ENCODE measurements around the gene MTUS2.

MTUS2 gene

DNA sequence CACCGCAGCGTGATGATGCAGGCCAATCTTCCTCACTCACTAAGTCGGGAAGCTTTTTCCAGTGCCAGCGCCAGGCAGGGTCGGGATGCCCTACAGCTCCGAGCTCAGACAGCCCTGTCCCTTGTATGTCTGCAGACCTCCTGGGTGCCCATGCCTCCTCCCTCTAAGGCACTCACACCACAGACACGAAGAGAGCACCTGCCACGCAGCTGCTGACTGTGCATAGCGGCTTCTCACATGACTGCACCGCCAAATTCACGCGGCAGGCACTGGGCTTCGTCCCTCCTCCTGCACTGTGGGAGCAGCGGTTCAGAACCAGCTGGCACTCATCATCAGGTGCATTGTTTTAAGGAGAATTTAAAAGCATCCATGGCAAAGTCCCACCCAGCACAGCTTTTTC is 687.2 kb downstream of the MTUS2 start:
- POLR2A ChIA-PET, result no interaction called here
- WGBS (ENCODE audit: insufficient coverage), result 86% methylated on average over 14 of the region's 14 CpGs
- CTCF ChIA-PET, result interaction anchor here (0.6 to 4.4 kb wide), 17 partner anchors 10 to 1343 kb away, joined by 3 to 41 read pairs (median 4); partner anchors contain the start of gene SLC7A1
- peak in 1 of 3 donors; percentile 3 for DNase-seq
- Histone ChIP-seq H3K9me3 (ENCODE audit: control extremely low read depth in 1 of 5, control insufficient read depth in 4 of 5, insufficient read depth in 2 of 5, low read depth in 1 of 5, low read length in 4 of 5) (no peaks in the 10 kb centered on the region), H3K36me3 (ENCODE audit: control insufficient read depth in 4 of 4, insufficient read depth in 4 of 4, low read length in 3 of 4) (peaks cover 2 to 23% (median 18%) of the 10 kb centered on the region in 4 experiments), H3K27me3 (replicated peaks in 2 of 5; ENCODE audit: control insufficient read depth in 4 of 5, insufficient read depth in 5 of 5, low read length in 4 of 5) (peaks cover 0 to 30% (median 6%) of the 10 kb centered on the region in 5 experiments), H3K27ac (ENCODE audit: insufficient read depth in 1 of 2, low read depth in 1 of 2, low read length in 2 of 2, poor library complexity in 1 of 2, severe bottlenecking in 2 of 2) (no peak overlapping the region), H3K4me3 (ENCODE audit: control insufficient read depth in 1 of 7, extremely low read depth in 1 of 7, insufficient read depth in 4 of 7, low read depth in 2 of 7, low read length in 6 of 7) (no peak overlapping the region), H3K4me1 (ENCODE audit: control extremely low read depth in 1 of 4, control insufficient read depth in 4 of 4, insufficient read depth in 4 of 4, low read length in 3 of 4) (no peaks in the 10 kb centered on the region)

DNA sequence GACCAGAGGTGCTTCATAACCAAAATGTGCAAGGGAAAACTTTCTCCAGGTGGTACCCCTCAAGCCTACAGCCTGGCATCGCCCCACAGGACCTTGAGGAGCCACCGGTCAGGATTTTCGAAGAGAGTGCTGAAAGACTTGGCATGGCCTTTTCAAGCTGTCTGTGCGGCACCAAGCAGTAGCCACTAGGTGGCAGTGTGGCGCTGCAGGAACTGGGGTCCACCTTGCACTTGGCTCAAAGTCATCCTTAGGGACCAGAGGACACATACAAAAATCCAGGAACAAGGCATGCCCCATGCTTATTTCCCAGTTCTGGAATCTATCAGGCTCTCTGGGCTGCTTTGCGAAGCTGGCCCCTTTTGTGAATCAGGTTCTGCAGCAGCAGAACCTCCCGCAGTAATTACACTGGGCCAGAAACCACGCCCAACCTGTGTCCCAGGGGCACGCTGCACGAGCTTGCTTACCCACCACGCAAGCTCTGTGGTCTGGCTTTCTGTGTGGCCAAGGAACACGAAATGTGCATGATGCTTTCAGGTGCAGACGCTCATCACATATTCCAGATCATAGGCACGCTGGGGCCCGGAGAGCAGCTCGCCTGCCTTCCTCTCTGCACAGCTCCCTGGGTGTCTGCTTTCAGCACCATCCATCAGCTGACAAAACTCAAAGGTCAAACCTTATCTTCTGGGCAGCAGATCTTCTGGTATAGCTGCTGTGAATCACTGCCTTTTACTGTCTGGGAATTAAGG is 688.2 kb downstream of the MTUS2 start:
- ChIA-PET CTCF (interaction anchor here (0.6 to 4.4 kb wide), 29 partner anchors 11 to 607 kb away, joined by 3 to 41 read pairs (median 4); partner anchors contain the start of gene SLC7A1), POLR2A (interaction anchor here (0.6 kb wide), 2 partner anchors 293 to 607 kb away, joined by 4 read pairs; no protein-coding TSS in a partner anchor)
- Histone ChIP-seq H3K27ac (ENCODE audit: insufficient read depth in 1 of 2, low read depth in 1 of 2, low read length in 2 of 2, poor library complexity in 1 of 2, severe bottlenecking in 2 of 2) (no peak overlapping the region), H3K36me3 (ENCODE audit: control insufficient read depth in 4 of 4, insufficient read depth in 4 of 4, low read length in 3 of 4) (peaks cover 6 to 32% (median 25%) of the 10 kb centered on the region in 4 experiments), H3K27me3 (replicated peaks in 2 of 5; ENCODE audit: control insufficient read depth in 4 of 5, insufficient read depth in 5 of 5, low read length in 4 of 5) (peaks cover 0 to 21% (median 3%) of the 10 kb centered on the region in 5 experiments), H3K4me1 (ENCODE audit: control extremely low read depth in 1 of 4, control insufficient read depth in 4 of 4, insufficient read depth in 4 of 4, low read length in 3 of 4) (no peaks in the 10 kb centered on the region), H3K9me3 (ENCODE audit: control extremely low read depth in 1 of 5, control insufficient read depth in 4 of 5, insufficient read depth in 2 of 5, low read depth in 1 of 5, low read length in 4 of 5) (no peaks in the 10 kb centered on the region), H3K4me3 (ENCODE audit: control insufficient read depth in 1 of 7, extremely low read depth in 1 of 7, insufficient read depth in 4 of 7, low read depth in 2 of 7, low read length in 6 of 7) (no peak overlapping the region)
- 58% methylated on average over 16 of the region's 16 CpGs for WGBS (ENCODE audit: insufficient coverage)
- DNase-seq, result peak; percentile 53 to 73 (median 59)

DNA sequence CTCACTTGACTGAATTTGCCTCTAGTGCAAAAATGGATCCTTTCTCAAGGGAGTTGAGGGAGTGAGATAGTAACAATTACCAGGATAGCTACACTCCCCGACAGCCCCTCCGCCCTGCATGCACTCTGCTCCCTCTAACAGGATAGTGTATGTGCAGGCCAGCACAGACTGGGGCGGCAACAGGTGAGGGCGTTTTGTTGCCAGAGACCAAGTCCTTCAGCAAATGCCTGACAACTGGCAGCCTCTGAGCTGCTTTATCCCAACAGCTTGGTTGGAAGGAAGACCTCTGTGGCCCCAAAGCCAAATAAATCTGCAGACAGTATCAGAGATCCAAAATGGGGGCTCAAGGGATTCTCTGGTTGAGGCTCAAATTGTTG is 688.7 kb downstream of the MTUS2 start:
- Histone ChIP-seq H3K9me3 (ENCODE audit: control extremely low read depth in 1 of 5, control insufficient read depth in 4 of 5, insufficient read depth in 2 of 5, low read depth in 1 of 5, low read length in 4 of 5) (no peaks in the 10 kb centered on the region), H3K36me3 (ENCODE audit: control insufficient read depth in 4 of 4, insufficient read depth in 4 of 4, low read length in 3 of 4) (peaks cover 6 to 38% (median 29%) of the 10 kb centered on the region in 4 experiments), H3K27me3 (replicated peaks in 2 of 5; ENCODE audit: control insufficient read depth in 4 of 5, insufficient read depth in 5 of 5, low read length in 4 of 5) (peaks cover 0 to 17% (median 3%) of the 10 kb centered on the region in 5 experiments), H3K27ac (ENCODE audit: insufficient read depth in 1 of 2, low read depth in 1 of 2, low read length in 2 of 2, poor library complexity in 1 of 2, severe bottlenecking in 2 of 2) (no peak overlapping the region), H3K4me3 (ENCODE audit: control insufficient read depth in 1 of 7, extremely low read depth in 1 of 7, insufficient read depth in 4 of 7, low read depth in 2 of 7, low read length in 6 of 7) (no peak overlapping the region), H3K4me1 (ENCODE audit: control extremely low read depth in 1 of 4, control insufficient read depth in 4 of 4, insufficient read depth in 4 of 4, low read length in 3 of 4) (no peaks in the 10 kb centered on the region)
- 97% methylated on average over 4 of the region's 4 CpGs for WGBS (ENCODE audit: insufficient coverage)
- POLR2A ChIA-PET, result no interaction called here
- no peak for DNase-seq
- CTCF ChIA-PET, result interaction anchor here (0.6 to 4.4 kb wide), 21 partner anchors 10 to 606 kb away, joined by 3 to 41 read pairs (median 4); partner anchors contain the start of gene SLC7A1

DNA sequence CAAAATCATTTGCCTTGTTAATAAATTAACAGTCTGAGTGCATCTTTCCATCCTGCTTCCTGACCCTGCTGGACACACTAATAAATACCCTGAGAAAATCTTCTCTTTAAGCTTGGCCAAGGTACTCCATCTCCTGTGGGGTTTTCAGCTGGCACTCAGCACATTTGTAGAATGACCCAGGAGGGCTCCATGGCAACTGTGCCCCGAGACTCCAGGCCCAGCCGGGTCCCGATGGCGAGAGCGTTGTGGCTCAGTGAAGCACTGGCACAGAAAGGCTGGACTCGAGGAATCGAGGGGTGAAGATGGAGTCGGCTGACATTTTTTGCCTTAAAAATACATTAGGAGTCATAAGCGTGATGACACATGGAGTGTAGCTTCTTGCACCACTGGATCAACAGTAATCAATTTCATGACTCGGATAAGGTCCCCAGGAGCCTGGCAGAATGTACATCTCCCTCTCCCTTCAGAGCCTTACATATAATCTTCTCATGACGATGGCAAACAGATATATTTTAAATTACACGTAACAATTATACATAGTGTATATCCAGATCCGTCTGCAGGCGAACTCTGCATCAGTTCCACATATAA is 690.0 kb downstream of the MTUS2 start:
- peaks cover 0 to 5% (median 0%) of the 10 kb centered on the region in 5 experiments for H3K27me3 ChIP-seq (replicated peaks in 2 of 5; ENCODE audit: control insufficient read depth in 4 of 5, insufficient read depth in 5 of 5, low read length in 4 of 5)
- POLR2A ChIA-PET, result no interaction called here
- no peak overlapping the region for H3K27ac ChIP-seq (ENCODE audit: insufficient read depth in 1 of 2, low read depth in 1 of 2, low read length in 2 of 2, poor library complexity in 1 of 2, severe bottlenecking in 2 of 2)
- H3K4me3 ChIP-seq (ENCODE audit: control insufficient read depth in 1 of 7, extremely low read depth in 1 of 7, insufficient read depth in 4 of 7, low read depth in 2 of 7, low read length in 6 of 7), result no peak overlapping the region
- no peak for DNase-seq
- WGBS (ENCODE audit: insufficient coverage), result 95% methylated on average over 14 of the region's 14 CpGs
- peaks cover 6 to 50% (median 38%) of the 10 kb centered on the region in 4 experiments for H3K36me3 ChIP-seq (ENCODE audit: control insufficient read depth in 4 of 4, insufficient read depth in 4 of 4, low read length in 3 of 4)
- H3K9me3 ChIP-seq (ENCODE audit: control extremely low read depth in 1 of 5, control insufficient read depth in 4 of 5, insufficient read depth in 2 of 5, low read depth in 1 of 5, low read length in 4 of 5), result no peaks in the 10 kb centered on the region
- H3K4me1 ChIP-seq (ENCODE audit: control extremely low read depth in 1 of 4, control insufficient read depth in 4 of 4, insufficient read depth in 4 of 4, low read length in 3 of 4), result no peaks in the 10 kb centered on the region
- CTCF ChIA-PET, result interaction anchor here (0.6 to 4.4 kb wide), 7 partner anchors 9 to 603 kb away, joined by 3 to 41 read pairs (median 3); no protein-coding TSS in a partner anchor

DNA sequence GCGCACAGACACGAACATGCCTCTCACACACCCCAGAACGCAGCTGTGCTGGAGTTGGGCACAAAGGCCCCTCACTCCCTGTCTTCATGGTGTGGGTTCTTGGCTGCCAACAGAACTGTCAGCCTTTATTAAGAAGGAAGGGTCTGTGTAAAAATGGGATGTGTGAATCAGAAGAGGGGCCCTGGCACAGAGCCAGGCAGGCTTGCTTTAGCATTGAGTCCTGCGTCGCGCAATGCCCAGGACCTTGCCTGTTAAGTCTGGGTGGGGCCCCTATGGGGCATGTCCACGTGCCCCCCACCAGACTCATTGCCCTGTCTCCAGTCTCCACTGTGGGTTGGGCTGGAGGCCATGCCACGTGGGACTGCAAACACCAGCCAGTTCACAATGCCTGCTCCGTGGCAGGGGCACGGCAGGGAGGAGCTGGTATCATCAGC is 690.5 kb downstream of the MTUS2 start:
- CTCF ChIA-PET, result interaction anchor here (0.9 to 4.0 kb wide), 3 partner anchors 73 to 601 kb away, joined by 3 to 41 read pairs (median 3); no protein-coding TSS in a partner anchor
- no peak overlapping the region for H3K4me3 ChIP-seq (ENCODE audit: control insufficient read depth in 1 of 7, extremely low read depth in 1 of 7, insufficient read depth in 4 of 7, low read depth in 2 of 7, low read length in 6 of 7)
- H3K27me3 ChIP-seq (replicated peaks in 2 of 5; ENCODE audit: control insufficient read depth in 4 of 5, insufficient read depth in 5 of 5, low read length in 4 of 5), result peaks cover 0 to 3% (median 0%) of the 10 kb centered on the region in 5 experiments
- no peak overlapping the region for H3K27ac ChIP-seq (ENCODE audit: insufficient read depth in 1 of 2, low read depth in 1 of 2, low read length in 2 of 2, poor library complexity in 1 of 2, severe bottlenecking in 2 of 2)
- WGBS (ENCODE audit: insufficient coverage), result 99% methylated on average over 10 of the region's 10 CpGs
- no peak for DNase-seq
- no peaks in the 10 kb centered on the region for H3K4me1 ChIP-seq (ENCODE audit: control extremely low read depth in 1 of 4, control insufficient read depth in 4 of 4, insufficient read depth in 4 of 4, low read length in 3 of 4)
- peaks cover 8 to 56% (median 44%) of the 10 kb centered on the region in 4 experiments for H3K36me3 ChIP-seq (ENCODE audit: control insufficient read depth in 4 of 4, insufficient read depth in 4 of 4, low read length in 3 of 4)
- POLR2A ChIA-PET, result no interaction called here
- H3K9me3 ChIP-seq (ENCODE audit: control extremely low read depth in 1 of 5, control insufficient read depth in 4 of 5, insufficient read depth in 2 of 5, low read depth in 1 of 5, low read length in 4 of 5), result no peaks in the 10 kb centered on the region

DNA sequence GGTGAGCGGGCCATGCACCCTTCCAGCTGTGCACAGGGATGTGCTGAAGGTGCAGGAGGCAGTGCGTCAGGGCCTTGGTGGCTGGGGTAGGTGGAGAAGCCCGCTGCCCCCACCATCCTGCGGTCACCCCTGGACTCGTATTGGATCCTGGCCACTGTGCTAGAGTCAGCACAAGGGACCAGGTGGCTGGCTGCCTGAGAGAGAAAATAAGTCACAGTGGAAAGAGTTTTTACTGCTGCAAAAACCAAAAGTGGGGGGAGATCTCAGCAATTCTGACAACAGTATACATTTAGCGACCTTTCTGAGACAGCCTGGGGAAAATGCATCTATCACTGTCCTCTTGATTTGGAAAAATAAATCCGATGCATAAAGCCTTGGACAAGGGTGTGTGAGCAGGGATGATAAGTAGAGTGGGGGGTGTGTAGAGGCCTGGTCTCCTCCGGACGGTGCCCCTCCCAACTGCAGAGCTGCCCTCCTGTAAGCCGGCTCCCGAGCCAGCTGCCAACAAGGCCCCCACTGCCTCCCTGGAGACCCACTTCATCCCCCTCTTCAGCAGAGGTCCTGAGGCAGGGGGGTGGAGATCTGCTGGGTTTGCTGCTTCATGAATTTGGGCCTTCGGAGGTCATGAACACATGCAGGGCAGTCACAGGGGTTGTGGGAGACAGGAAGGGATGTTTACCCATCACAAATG is 691.1 kb downstream of the MTUS2 start:
- no peak overlapping the region for H3K27ac ChIP-seq (ENCODE audit: insufficient read depth in 1 of 2, low read depth in 1 of 2, low read length in 2 of 2, poor library complexity in 1 of 2, severe bottlenecking in 2 of 2)
- H3K27me3 ChIP-seq (replicated peaks in 2 of 5; ENCODE audit: control insufficient read depth in 4 of 5, insufficient read depth in 5 of 5, low read length in 4 of 5), result no peaks in the 10 kb centered on the region
- POLR2A ChIA-PET, result no interaction called here
- CTCF ChIA-PET, result interaction anchor here (1.0 to 4.0 kb wide), 2 partner anchors 72 to 196 kb away, joined by 3 to 41 read pairs; no protein-coding TSS in a partner anchor
- no peaks in the 10 kb centered on the region for H3K4me1 ChIP-seq (ENCODE audit: control extremely low read depth in 1 of 4, control insufficient read depth in 4 of 4, insufficient read depth in 4 of 4, low read length in 3 of 4)
- WGBS (ENCODE audit: insufficient coverage), result 100% methylated on average over 6 of the region's 12 CpGs
- peaks cover 10 to 61% (median 49%) of the 10 kb centered on the region in 4 experiments for H3K36me3 ChIP-seq (ENCODE audit: control insufficient read depth in 4 of 4, insufficient read depth in 4 of 4, low read length in 3 of 4)
- no peak for DNase-seq
- H3K4me3 ChIP-seq (ENCODE audit: control insufficient read depth in 1 of 7, extremely low read depth in 1 of 7, insufficient read depth in 4 of 7, low read depth in 2 of 7, low read length in 6 of 7), result no peak overlapping the region
- no peaks in the 10 kb centered on the region for H3K9me3 ChIP-seq (ENCODE audit: control extremely low read depth in 1 of 5, control insufficient read depth in 4 of 5, insufficient read depth in 2 of 5, low read depth in 1 of 5, low read length in 4 of 5)

All from common myeloid progenitor, CD34-positive (primary cell).